Osteoblast (primary cell): ENCODE measurements around the gene RSPH3. TPM values are rescaled to one million over a fixed set of nuclear protein-coding genes. Genes with fewer than 3 reads are reported as not detected.
"Not testable (repeated sequence)": the region's sequence is repeated elsewhere in the genome, so short reads cannot be mapped to it uniquely, and the experiment has no call there.

Source experiments
- DNase-seq: peaks from one replicate; pipeline ENCODE4 v3.0.0; 2011; ENCODE audit warnings: low spot score, mixed read lengths; ENCODE audit not compliant: insufficient read length; ENCODE audit errors: missing footprints
- H2AFZ ChIP-seq: 2 replicates; pipeline ENCODE4 v1.6.0; 2011; ENCODE audit warnings: mild to moderate bottlenecking, low read length
- H3K27ac ChIP-seq: 2 replicates; pipeline ENCODE4 v1.5.1; 2011; ENCODE audit warnings: mild to moderate bottlenecking, low read depth, low read length, moderate library complexity
- H3K27me3 ChIP-seq: 2 replicates; pipeline ENCODE4 v1.6.0; 2012; ENCODE audit warnings: mild to moderate bottlenecking, control low read depth, inconsistent platforms, low read length, moderate library complexity; ENCODE audit not compliant: insufficient read depth
- H3K36me3 ChIP-seq: 2 replicates; pipeline ENCODE4 v1.5.1; 2011; ENCODE audit warnings: mild to moderate bottlenecking, low read length, control low read depth, moderate library complexity; ENCODE audit not compliant: insufficient read depth
- H3K4me1 ChIP-seq: 2 replicates; pipeline ENCODE4 v1.5.1; 2011; ENCODE audit warnings: mild to moderate bottlenecking, low read length, control low read depth, moderate library complexity; ENCODE audit not compliant: insufficient read depth
- H3K4me2 ChIP-seq: 2 replicates; pipeline ENCODE4 v1.6.0; 2011; ENCODE audit warnings: mild to moderate bottlenecking, low read length; ENCODE audit not compliant: insufficient read depth
- H3K4me3 ChIP-seq: fragments of 200-600 bp; sonication (generic); 3 replicates; pipeline ENCODE4 v1.5.1; 2012; ENCODE audit warnings: mild to moderate bottlenecking, low read length, inconsistent platforms; ENCODE audit not compliant: insufficient read depth
- H3K79me2 ChIP-seq: 2 replicates; pipeline ENCODE4 v1.6.0; 2012; ENCODE audit warnings: mild to moderate bottlenecking, low read length, control low read depth, inconsistent platforms; ENCODE audit not compliant: insufficient read depth
- H3K9me3 ChIP-seq: 2 replicates; pipeline ENCODE4 v1.5.1; 2011; ENCODE audit warnings: low read depth, low read length, control low read depth
- H4K20me1 ChIP-seq: 2 replicates; pipeline ENCODE4 v1.6.0; 2012; ENCODE audit warnings: mild to moderate bottlenecking, low read length, control low read depth; ENCODE audit not compliant: insufficient read depth
- CTCF ChIP-seq: IDR thresholded peaks from 2 replicates; pipeline ENCODE4 v1.5.1; 2011; ENCODE audit warnings: mild to moderate bottlenecking, low read depth, low read length, moderate library complexity; ENCODE audit errors: extremely low read depth
- total RNA-seq: library from RNA; depleted of rRNA; stranded (reverse); fragments of >200 nt; gene quantifications from 2 replicates; pipeline ENCODE4 v1.2.3, GENCODE V29; 2012

Gene RSPH3
- total RNA-seq, 1 donor, result 8.3 TPM

GRCh38 chr6:159035891-159036290 is 35.9 kb upstream of the RSPH3 start:
- Histone ChIP-seq H4K20me1 (no peaks in the 10 kb centered on the region), H3K79me2 (no peaks in the 10 kb centered on the region), H3K9me3 (no peaks in the 10 kb centered on the region), H3K4me3 (no peak overlapping the region), H3K4me1 (peaks cover 6% of the 10 kb centered on the region), H3K27ac (no peak overlapping the region), H2AFZ (no peak overlapping the region), H3K27me3 (no peaks in the 10 kb centered on the region), H3K4me2 (no peak overlapping the region), H3K36me3 (no peaks in the 10 kb centered on the region)
- DNase-seq, result no peak
- no peak for TF ChIP-seq CTCF

- H3K27me3 ChIP-seq, result no peaks in the 10 kb centered on the region
- TF ChIP-seq CTCF, result no peak
These were observed 33.4 kb upstream of the RSPH3 start for GRCh38 chr6:159033160-159034049.

GRCh38 chr6:159031846-159032245 is 31.8 kb upstream of the RSPH3 start:
- no peaks in the 10 kb centered on the region for H3K36me3 ChIP-seq
- no peak overlapping the region for H3K4me2 ChIP-seq
- H4K20me1 ChIP-seq, result no peaks in the 10 kb centered on the region
- no peak for TF ChIP-seq CTCF
- DNase-seq, result no peak
- H3K27me3 ChIP-seq, result no peaks in the 10 kb centered on the region
- no peak overlapping the region for H3K4me3 ChIP-seq
- H3K27ac ChIP-seq, result no peak overlapping the region
- no peaks in the 10 kb centered on the region for H3K4me1 ChIP-seq
- H3K9me3 ChIP-seq, result no peaks in the 10 kb centered on the region
- H3K79me2 ChIP-seq, result no peaks in the 10 kb centered on the region
- no peak overlapping the region for H2AFZ ChIP-seq

More at GRCh38 chr6:159033160-159034049, 33.4 kb upstream of the RSPH3 start:
- Histone ChIP-seq H4K20me1 (no peaks in the 10 kb centered on the region), H3K9me3 (no peaks in the 10 kb centered on the region), H2AFZ (no peak overlapping the region), H3K27ac (no peak overlapping the region), H3K36me3 (no peaks in the 10 kb centered on the region), H3K79me2 (no peaks in the 10 kb centered on the region), H3K4me1 (no peaks in the 10 kb centered on the region), H3K4me3 (no peak overlapping the region), H3K4me2 (no peak overlapping the region)
- no peak for DNase-seq

DNA sequence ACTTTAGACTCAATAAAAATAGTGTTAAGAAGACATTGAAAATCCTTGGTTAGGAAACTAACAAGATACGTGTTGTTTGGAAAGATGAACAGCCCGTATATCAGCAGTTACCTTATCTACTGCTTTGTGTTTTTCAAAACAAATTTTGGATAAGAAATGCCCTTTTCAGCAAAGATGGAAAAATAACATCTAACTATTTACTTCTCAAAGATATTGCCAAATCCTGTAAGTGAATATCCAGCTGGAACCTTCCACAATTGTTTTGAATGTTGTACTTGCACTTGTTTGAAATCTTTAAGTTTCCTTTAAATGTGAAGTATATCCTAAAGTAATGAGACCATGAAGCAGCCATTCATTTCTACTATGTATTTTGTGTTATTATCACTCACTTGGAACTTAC is 30.2 kb upstream of the RSPH3 start:
- no peaks in the 10 kb centered on the region for H3K27me3 ChIP-seq
- no peak overlapping the region for H3K27ac ChIP-seq
- no peaks in the 10 kb centered on the region for H3K36me3 ChIP-seq
- TF ChIP-seq CTCF, result no peak
- no peaks in the 10 kb centered on the region for H3K4me1 ChIP-seq
- DNase-seq, result no peak
- no peaks in the 10 kb centered on the region for H3K9me3 ChIP-seq
- H2AFZ ChIP-seq, result no peak overlapping the region
- no peak overlapping the region for H3K4me3 ChIP-seq
- H3K4me2 ChIP-seq, result no peak overlapping the region
- no peaks in the 10 kb centered on the region for H3K79me2 ChIP-seq
- H4K20me1 ChIP-seq, result no peaks in the 10 kb centered on the region

DNA sequence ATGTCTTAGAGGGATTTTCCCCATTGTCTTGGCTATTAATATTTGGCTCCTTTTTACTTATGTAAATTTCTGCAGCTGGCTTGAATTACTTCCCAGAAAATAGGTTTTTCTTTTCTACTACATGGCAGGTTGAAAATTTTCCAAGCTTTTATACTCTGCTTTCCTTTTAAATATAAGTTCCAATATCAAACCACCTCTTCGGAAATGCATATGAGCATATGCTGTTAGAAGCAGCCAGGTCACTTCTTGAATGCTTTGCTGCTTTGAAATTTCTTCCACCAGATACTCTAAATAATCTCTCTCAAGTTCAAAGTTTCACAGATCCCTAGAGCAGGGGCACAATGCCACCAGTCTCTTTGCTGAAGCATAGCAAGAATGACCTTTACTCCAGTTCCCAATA is 25.2 kb upstream of the RSPH3 start:
- not testable (repeated sequence) for H2AFZ ChIP-seq, DNase-seq, H3K27me3 ChIP-seq, H3K9me3 ChIP-seq, H3K4me2 ChIP-seq, H3K4me1 ChIP-seq, H3K79me2 ChIP-seq, H3K27ac ChIP-seq, H3K36me3 ChIP-seq, H4K20me1 ChIP-seq, H3K4me3 ChIP-seq
